ENCODE measurements around the gene JMJD8. TPM values are rescaled to one million over a fixed set of nuclear protein-coding genes. Genes with fewer than 3 reads are reported as not detected.
A peak's percentile ranks its signal among the peaks of the same experiment; 100 is the strongest.

The JMJD8 gene
- total and polyA plus RNA-seq, 9 of the 15 experiments (the other 6 are each of a cell fraction or from before 2014, with no cell fraction given), result 1.2 to 50.6 (median 29.3) TPM

DNA sequence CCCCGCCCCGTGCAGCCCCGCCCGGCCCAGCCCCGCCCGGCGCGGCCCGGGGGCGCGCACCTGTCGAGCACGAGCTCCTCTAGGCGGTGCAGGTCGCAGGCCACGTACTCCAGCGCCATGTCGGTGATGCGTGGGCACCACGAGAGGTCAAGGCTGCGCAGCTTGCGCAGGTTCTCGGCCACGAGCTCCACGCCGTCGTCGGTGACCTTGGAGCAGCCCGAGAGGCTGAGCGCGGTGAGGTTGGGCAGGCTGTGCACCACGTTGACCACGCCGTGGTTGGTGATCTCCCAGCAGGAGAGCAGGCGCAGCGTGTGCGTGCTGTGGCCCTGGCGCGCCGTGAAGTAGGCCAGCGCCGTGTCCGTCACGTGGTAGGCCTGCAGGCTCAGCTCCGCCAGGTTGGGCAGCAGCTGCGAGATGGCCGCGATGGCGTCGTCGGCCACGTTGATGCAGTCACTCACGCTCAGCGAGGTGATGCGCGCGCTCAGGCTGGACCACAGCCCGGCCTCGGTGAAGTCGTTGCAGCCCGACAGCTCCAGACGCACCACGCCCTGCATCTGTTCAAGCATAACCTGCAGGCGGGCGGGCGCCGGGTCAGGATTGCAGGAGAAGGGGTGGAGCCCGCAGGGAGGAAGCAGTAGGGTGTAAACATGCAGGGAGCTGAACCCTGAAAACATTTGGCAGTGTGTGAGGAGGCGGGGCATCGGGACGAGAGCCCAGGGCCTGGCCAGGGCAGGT is 11.4 kb upstream of the JMJD8 start:
- Histone ChIP-seq H2AFZ (ENCODE audit: low read depth, low read length) (peak overlapping the region; percentile 99), H3K79me2 (ENCODE audit: control insufficient read depth, insufficient read depth, low read length) (no peaks in the 10 kb centered on the region), H3K9me3 (replicated peaks; ENCODE audit: control insufficient read depth, insufficient read depth, low read depth, low read length) (no peaks in the 10 kb centered on the region), H3K36me3 (ENCODE audit: control insufficient read depth, insufficient read depth, low read length) (no peaks in the 10 kb centered on the region), H3K9me1 (ENCODE audit: control insufficient read depth, insufficient read depth, low read length) (no peaks in the 10 kb centered on the region), H3K4me3 (peak overlapping the region; percentile 41), H3K27me3 (ENCODE audit: control insufficient read depth in 2 of 2, insufficient read depth in 2 of 2, low read length in 2 of 2) (peaks cover 7 to 22% of the 10 kb centered on the region in 2 experiments; a peak in 4 of 5 replicates), H3K9ac (ENCODE audit: insufficient read depth in 1 of 2, low read depth in 2 of 2, low read length in 2 of 2) (peak overlapping the region in 1 of 2 experiments; percentile 90; a peak in 2 of 4 replicates), H3K4me1 (replicated peaks in 1 of 2; ENCODE audit: control insufficient read depth in 2 of 2, insufficient read depth in 2 of 2, low read length in 2 of 2) (peaks cover 7 to 61% of the 10 kb centered on the region in 2 experiments), H3K27ac (ENCODE audit: extremely low read depth, low read depth, low read length) (peak overlapping the region; percentile 51; the same call in 1 of the 3 replicates), H4K20me1 (replicated peaks; ENCODE audit: control insufficient read depth, insufficient read depth, low read length) (peaks cover 7% of the 10 kb centered on the region), H3K4me2 (ENCODE audit: insufficient read depth, low read length) (peak overlapping the region; percentile 98)
- ChIA-PET CTCF (ENCODE audit: low intra/inter-chr PET ratio) (interaction anchor here (1.0 kb wide), 1 partner anchor 89 kb away, joined by 4 read pairs; no protein-coding TSS in a partner anchor), POLR2A (interaction anchor here (0.6 to 1.6 kb wide), 10 partner anchors 9 to 295 kb away, joined by 3 to 9 read pairs (median 4); partner anchors contain the start of genes GNG13 and METRN)
- no TSS peak for BruUV-seq (replicated peaks)
- ATAC-seq (peak; percentile 86), DNase-seq (ENCODE audit: extremely low read depth in 1 of 4, low spot score in 3 of 4) (peak; percentile 63 to 88 (median 71)), FAIRE-seq (peak; percentile 26)
- 1% methylated on average over 53 of the region's 71 CpGs for WGBS (ENCODE audit: insufficient coverage, low coverage, missing lambda C conversion rate)
- intact Hi-C loops (cut with micrococcal nuclease), result no loop called here
- in situ Hi-C loops (cut with MboI), result no loop called here
- TF ChIP-seq SUPT5H (IDR thresholded peaks at IDR 0.05) (peak; percentile 54; the same call in 1 of the 2 replicates), NR3C1 (CRISPR knock-in tag; IDR thresholded peaks at IDR 0.05) (peak; percentile 63), FOXA3 (CRISPR knock-in tag; conservative IDR thresholded peaks at IDR 0.05 in 1 of 2, IDR thresholded peaks at IDR 0.05 in 1 of 2) (peak in 1 of 2 experiments; percentile 86; a peak in 2 of 4 replicates), TEAD1 (CRISPR knock-in tag; IDR thresholded peaks at IDR 0.05) (peak in 1 of 2 experiments; percentile 91; a peak in 2 of 4 replicates), RBBP5 (IDR thresholded peaks at IDR 0.05; ENCODE audit: borderline replicate concordance, insufficient read depth, low read length, poor library complexity, severe bottlenecking) (peak; percentile 61), BHLHE40 (IDR thresholded peaks at IDR 0.05; ENCODE audit: low read length) (peak; percentile 48; the same call in 1 of the 2 replicates), CCNT2 (IDR thresholded peaks at IDR 0.05; ENCODE audit: borderline replicate concordance, extremely low read depth, insufficient read length, low read depth, low read length) (peak; percentile 12), CEBPG (CRISPR knock-in tag; IDR thresholded peaks at IDR 0.05) (peak; percentile 69), CEBPG (tag; conservative IDR thresholded peaks at IDR 0.05 in 1 of 2, IDR thresholded peaks at IDR 0.05 in 1 of 2) (no peak), CREB1 (IDR thresholded peaks at IDR 0.05) (no peak; the same call in 1 of the 2 replicates), CREB1 (CRISPR knock-in tag; IDR thresholded peaks at IDR 0.05) (peak; percentile 59; the same call in 1 of the 2 replicates), RB1 (IDR thresholded peaks at IDR 0.05; ENCODE audit: low read depth) (0 out of 2 replicates have a peak, but pooled peaks have one; percentile 18), MTA1 (IDR thresholded peaks at IDR 0.05; ENCODE audit: borderline replicate concordance) (0 out of 2 replicates have a peak, but pooled peaks have one; percentile 17)
- TF ChIP-seq, protein P1, sequence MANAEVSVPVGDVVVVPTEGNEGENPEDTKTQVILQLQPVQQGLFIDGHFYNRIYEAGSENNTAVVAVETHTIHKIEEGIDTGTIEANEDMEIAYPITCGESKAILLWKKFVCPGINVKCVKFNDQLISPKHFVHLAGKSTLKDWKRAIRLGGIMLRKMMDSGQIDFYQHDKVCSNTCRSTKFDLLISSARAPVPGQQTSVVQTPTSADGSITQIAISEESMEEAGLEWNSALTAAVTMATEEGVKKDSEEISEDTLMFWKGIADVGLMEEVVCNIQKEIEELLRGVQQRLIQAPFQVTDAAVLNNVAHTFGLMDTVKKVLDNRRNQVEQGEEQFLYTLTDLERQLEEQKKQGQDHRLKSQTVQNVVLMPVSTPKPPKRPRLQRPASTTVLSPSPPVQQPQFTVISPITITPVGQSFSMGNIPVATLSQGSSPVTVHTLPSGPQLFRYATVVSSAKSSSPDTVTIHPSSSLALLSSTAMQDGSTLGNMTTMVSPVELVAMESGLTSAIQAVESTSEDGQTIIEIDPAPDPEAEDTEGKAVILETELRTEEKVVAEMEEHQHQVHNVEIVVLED (CRISPR knock-in tag; IDR thresholded peaks at IDR 0.05), result peak; percentile 39; the same call in 1 of the 2 replicates
- TF ChIP-seq, protein P2, sequence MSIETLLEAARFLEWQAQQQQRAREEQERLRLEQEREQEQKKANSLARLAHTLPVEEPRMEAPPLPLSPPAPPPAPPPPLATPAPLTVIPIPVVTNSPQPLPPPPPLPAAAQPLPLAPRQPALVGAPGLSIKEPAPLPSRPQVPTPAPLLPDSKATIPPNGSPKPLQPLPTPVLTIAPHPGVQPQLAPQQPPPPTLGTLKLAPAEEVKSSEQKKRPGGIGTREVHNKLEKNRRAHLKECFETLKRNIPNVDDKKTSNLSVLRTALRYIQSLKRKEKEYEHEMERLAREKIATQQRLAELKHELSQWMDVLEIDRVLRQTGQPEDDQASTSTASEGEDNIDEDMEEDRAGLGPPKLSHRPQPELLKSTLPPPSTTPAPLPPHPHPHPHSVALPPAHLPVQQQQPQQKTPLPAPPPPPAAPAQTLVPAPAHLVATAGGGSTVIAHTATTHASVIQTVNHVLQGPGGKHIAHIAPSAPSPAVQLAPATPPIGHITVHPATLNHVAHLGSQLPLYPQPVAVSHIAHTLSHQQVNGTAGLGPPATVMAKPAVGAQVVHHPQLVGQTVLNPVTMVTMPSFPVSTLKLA (conservative IDR thresholded peaks at IDR 0.05), result peak; percentile 33 to 64; a peak in 3 of 4 replicates
- TF ChIP-seq, protein P3, sequence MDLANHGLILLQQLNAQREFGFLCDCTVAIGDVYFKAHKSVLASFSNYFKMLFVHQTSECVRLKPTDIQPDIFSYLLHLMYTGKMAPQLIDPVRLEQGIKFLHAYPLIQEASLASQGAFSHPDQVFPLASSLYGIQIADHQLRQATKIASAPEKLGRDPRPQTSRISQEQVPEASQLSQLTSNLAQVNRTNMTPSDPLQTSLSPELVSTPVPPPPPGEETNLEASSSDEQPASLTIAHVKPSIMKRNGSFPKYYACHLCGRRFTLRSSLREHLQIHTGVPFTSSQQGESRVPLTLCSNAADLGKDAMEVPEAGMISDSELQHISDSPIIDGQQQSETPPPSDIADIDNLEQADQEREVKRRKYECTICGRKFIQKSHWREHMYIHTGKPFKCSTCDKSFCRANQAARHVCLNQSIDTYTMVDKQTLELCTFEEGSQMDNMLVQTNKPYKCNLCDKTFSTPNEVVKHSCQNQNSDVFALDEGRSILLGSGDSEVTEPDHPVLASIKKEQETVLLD (IDR thresholded peaks at IDR 0.05), result peak; percentile 74

All from K562 (cell line).